ENCODE results near the gene EEFSEC. TPM values are rescaled to one million over a fixed set of nuclear protein-coding genes. Genes with fewer than 3 reads are reported as not detected.

EEFSEC gene
- total RNA-seq, 2 donors from 2014 or later, result 15.7 to 18.0 TPM

DNA sequence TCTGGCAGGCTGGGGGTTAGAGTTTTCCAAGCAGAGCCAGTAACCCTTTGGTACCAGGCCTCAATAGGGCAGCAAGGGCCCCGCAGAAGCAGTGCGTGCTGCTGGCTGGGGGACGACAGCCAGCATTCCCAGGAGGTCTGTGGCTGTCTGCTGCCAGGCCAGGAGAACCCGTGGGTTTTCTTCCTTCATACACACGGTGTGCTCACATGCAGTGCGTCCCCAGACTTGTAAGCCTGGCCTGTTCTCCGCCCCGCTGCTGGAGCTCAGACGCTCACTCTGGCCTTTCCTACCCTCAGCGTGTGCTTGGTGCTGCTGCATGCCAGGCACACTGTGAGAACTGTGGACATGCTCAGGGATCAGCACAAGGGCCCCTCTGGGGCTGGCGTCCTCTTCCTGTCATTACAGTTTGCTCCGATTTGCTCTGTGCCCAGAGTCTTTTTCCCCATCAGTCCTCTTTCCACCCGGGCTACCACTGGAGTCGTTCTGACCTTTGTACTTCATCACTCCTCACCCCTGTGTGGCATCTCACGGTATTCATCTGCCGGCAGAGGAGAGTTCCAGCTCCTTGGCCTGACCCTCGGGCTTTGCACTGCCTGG lies 163.9 kb downstream of the EEFSEC start:
- Histone ChIP-seq H3K9me3 (no peaks in the 10 kb centered on the region), H3K27me3 (no peaks in the 10 kb centered on the region), H3K36me3 (no peaks in the 10 kb centered on the region), H3K27ac (no peak overlapping the region), H3K4me1 (peaks cover 0 to under 1% of the 10 kb centered on the region in 2 donors), H3K4me3 (no peak overlapping the region)
- TF ChIP-seq, protein P1, sequence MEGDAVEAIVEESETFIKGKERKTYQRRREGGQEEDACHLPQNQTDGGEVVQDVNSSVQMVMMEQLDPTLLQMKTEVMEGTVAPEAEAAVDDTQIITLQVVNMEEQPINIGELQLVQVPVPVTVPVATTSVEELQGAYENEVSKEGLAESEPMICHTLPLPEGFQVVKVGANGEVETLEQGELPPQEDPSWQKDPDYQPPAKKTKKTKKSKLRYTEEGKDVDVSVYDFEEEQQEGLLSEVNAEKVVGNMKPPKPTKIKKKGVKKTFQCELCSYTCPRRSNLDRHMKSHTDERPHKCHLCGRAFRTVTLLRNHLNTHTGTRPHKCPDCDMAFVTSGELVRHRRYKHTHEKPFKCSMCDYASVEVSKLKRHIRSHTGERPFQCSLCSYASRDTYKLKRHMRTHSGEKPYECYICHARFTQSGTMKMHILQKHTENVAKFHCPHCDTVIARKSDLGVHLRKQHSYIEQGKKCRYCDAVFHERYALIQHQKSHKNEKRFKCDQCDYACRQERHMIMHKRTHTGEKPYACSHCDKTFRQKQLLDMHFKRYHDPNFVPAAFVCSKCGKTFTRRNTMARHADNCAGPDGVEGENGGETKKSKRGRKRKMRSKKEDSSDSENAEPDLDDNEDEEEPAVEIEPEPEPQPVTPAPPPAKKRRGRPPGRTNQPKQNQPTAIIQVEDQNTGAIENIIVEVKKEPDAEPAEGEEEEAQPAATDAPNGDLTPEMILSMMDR (IDR thresholded peaks at IDR 0.05), result no peak
- no peak for DNase-seq (ENCODE audit: low spot score)

DNA sequence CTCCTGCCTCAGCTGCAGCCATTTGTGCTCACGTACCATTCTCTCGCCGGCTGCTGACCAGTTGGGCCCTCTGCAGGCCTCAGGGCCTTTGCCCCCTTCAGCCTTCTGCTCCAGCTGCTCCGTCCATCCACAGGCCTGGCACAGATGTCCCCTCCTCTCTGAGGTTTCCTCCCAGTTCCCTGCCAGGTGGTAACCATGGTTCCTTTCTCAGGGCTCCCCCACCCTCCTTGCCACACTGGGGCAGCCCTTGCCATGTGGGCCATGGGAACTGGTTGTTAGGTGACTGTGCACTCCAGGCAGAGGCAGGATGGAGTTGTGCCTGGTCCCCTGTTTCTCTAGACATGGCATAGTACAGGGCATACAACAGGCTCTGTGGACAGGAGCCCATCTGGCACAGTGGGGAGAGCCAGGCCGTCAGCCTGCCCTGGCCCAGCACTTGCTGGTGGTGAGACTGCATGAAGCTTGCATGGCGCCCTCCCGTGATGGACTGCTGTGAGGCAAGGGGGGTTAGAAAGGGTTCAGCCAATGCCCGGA lies 164.5 kb downstream of the EEFSEC start:
- Histone ChIP-seq H3K27me3 (no peaks in the 10 kb centered on the region), H3K36me3 (no peaks in the 10 kb centered on the region), H3K4me3 (no peak overlapping the region), H3K27ac (no peak overlapping the region), H3K4me1 (no peaks in the 10 kb centered on the region), H3K9me3 (no peaks in the 10 kb centered on the region)
- no peak for DNase-seq (ENCODE audit: low spot score)
- TF ChIP-seq, protein P1 (IDR thresholded peaks at IDR 0.05), result no peak

DNA sequence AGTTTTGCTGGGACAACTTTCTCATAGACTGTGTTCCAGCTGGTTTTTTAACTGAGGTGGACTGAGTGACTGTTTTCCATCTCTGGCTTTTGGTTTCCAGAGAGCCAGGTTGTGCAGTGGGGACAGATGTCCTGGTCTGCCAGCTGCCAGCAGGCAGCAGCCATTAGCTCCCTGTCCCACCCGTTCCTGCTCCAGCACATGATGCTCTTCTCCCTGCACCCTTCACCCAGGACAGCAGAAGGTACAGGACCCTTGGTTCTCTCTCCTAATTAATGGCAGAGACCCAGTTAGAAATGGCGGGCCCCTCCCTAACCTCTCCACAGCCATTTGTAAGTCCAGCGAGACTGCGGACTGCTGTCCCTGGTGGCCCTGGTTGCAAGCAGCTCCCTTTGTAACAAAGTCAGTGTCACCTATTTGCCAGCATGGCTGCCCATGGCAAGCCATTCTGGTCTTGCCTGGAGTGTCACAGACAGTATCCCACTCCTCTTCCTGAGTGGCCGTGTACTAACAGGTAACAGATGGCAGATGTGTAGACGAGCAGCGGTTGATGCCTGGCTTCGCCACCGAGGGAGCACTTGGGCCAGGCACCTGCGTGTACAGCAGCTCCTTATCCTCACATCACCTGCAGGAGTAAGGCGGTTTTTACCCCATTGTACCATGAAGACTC lies 165.1 kb downstream of the EEFSEC start:
- H3K27ac ChIP-seq, result no peak overlapping the region
- no peaks in the 10 kb centered on the region for H3K36me3 ChIP-seq
- H3K4me1 ChIP-seq, result no peaks in the 10 kb centered on the region
- no peaks in the 10 kb centered on the region for H3K9me3 ChIP-seq
- TF ChIP-seq, protein P1 (IDR thresholded peaks at IDR 0.05), result no peak
- no peak for DNase-seq (ENCODE audit: low spot score)
- no peak overlapping the region for H3K4me3 ChIP-seq
- H3K27me3 ChIP-seq, result no peaks in the 10 kb centered on the region

DNA sequence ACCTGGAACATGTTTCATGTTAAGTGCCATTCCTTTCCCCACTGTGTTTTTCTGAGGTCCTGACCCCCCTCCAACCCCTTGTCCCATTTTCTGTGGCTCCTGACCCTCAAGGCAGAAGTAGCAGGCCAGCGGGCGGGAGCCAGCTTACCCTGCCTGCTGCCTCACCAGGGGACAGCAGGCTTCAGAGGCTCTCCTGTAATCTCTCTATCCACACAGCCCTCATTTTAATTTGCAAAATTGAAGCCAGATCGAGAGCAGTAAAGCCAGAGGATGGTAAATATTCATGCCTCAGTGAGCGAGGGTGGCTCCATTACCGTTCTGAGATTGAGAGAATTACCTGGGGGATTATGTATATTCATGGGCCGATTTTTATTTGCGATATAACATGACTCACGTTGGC lies 165.8 kb downstream of the EEFSEC start:
- Histone ChIP-seq H3K4me3 (no peak overlapping the region), H3K27me3 (no peaks in the 10 kb centered on the region), H3K27ac (no peak overlapping the region), H3K36me3 (no peaks in the 10 kb centered on the region), H3K9me3 (no peaks in the 10 kb centered on the region), H3K4me1 (no peaks in the 10 kb centered on the region)
- no peak for DNase-seq (ENCODE audit: low spot score)
- TF ChIP-seq, protein P1 (IDR thresholded peaks at IDR 0.05), result no peak

DNA sequence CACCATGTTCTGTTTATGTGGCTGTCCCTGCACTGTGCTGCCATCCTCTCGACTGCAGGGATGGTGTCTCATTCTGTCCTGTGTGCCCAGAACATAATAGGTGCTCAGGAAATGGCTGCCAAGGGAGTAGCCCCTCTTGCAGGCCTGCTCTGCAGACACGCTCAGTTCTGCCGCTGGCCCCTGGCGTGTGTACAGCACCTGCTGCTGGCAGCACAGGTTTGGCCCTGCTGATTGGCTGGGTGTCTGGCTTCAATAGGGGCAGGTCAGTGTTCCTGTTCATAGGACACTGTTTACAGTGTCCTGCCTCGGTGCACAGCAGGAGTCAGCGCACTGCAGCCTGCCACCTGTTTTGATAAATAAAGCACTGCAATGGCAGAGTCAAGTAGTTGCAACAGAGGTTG lies 166.5 kb downstream of the EEFSEC start:
- H3K36me3 ChIP-seq, result no peaks in the 10 kb centered on the region
- TF ChIP-seq, protein P1 (IDR thresholded peaks at IDR 0.05), result no peak
- DNase-seq (ENCODE audit: low spot score), result no peak
- no peaks in the 10 kb centered on the region for H3K9me3 ChIP-seq
- no peak overlapping the region for H3K4me3 ChIP-seq
- no peaks in the 10 kb centered on the region for H3K4me1 ChIP-seq
- no peaks in the 10 kb centered on the region for H3K27me3 ChIP-seq
- no peak overlapping the region for H3K27ac ChIP-seq
